SK-N-SH (cell line): Measurements from ENCODE around the gene ATP13A5. TPM values are rescaled to one million over a fixed set of nuclear protein-coding genes. Genes with fewer than 3 reads are reported as not detected.

Experiments used
- CTCF ChIA-PET: fragments of 300-600, 350-600 bp; formaldehyde crosslinking; extraction: SDS; loops from one replicate; lab custom pipeline; 2021; lab: Yijun Ruan, JAX
- POLR2A ChIA-PET: fragments of 350-600 bp; sonication (Branson Sonifier 250); formaldehyde crosslinking; extraction: SDS; loops from one replicate; lab custom pipeline; 2020; ENCODE audit warnings: antibody characterized with exemption, inconsistent platforms; lab: Yijun Ruan, JAX
- DNase-seq: peaks from one replicate; pipeline ENCODE4 v3.0.0; 2012
- H2AFZ ChIP-seq: fragments of 200-600 bp; sonication (generic); 2 replicates; pipeline ENCODE4 v1.8.1; 2016; ENCODE audit warnings: antibody characterized with exemption, mild to moderate bottlenecking, low read depth
- H3F3A ChIP-seq: fragments of 200-600 bp; sonication (generic); replicated peaks from 2 replicates; pipeline ENCODE3; 2016; ENCODE audit warnings: antibody characterized with exemption, mild to moderate bottlenecking; ENCODE audit not compliant: insufficient read depth
- H3K27ac ChIP-seq, 2 experiments: fragments of 200-500 bp in 1 of 2; fragments of 200-600 bp in 1 of 2; sonication (Bioruptor generic) in 1 of 2; sonication (generic), shearing (Covaris generic) in 1 of 2; 2 replicates each; pipeline versions ENCODE4 v1.5.1 to v1.6.1; 2014 to 2016; ENCODE audit warnings: low read depth in 2 of 2, inconsistent platforms in 1 of 2, low read length in 1 of 2, mild to moderate bottlenecking in 1 of 2, mixed read lengths in 1 of 2
- H3K27me3 ChIP-seq: fragments of 200-600 bp; sonication (generic), shearing (Covaris generic); 2 replicates; pipeline ENCODE4 v1.6.1; 2016; ENCODE audit warnings: mixed run types; ENCODE audit not compliant: insufficient read depth
- H3K36me3 ChIP-seq, 2 experiments: fragments of 200-500 bp in 1 of 2; fragments of 200-600 bp in 1 of 2; sonication (Bioruptor generic) in 1 of 2; sonication (generic) in 1 of 2; replicated peaks in 1 of 2; 2 replicates each; pipeline versions ENCODE3 to v1.5.1; 2014 to 2016; ENCODE audit warnings: low read length in 1 of 2, mild to moderate bottlenecking in 1 of 2; ENCODE audit not compliant: insufficient read depth in 2 of 2, control insufficient read depth in 1 of 2
- H3K4me1 ChIP-seq, 2 experiments: fragments of 200-500 bp in 1 of 2; fragments of 200-600 bp in 1 of 2; sonication (Bioruptor generic) in 1 of 2; sonication (generic), shearing (Covaris generic) in 1 of 2; 2 replicates each; pipeline versions ENCODE4 v1.5.1 to v1.6.1; 2014 to 2016; ENCODE audit warnings: low read depth in 1 of 2, low read length in 1 of 2, mixed run types in 1 of 2; ENCODE audit not compliant: insufficient read depth in 2 of 2, control insufficient read depth in 1 of 2
- H3K4me2 ChIP-seq: fragments of 200-600 bp; sonication (generic), shearing (Covaris generic); 2 replicates; pipeline ENCODE4 v1.6.1; 2017; ENCODE audit warnings: mixed run types
- H3K4me3 ChIP-seq, 2 experiments: fragments of 200-500 bp in 1 of 2; fragments of 200-600 bp in 1 of 2; sonication (Bioruptor generic) in 1 of 2; sonication (generic), shearing (Covaris generic) in 1 of 2; 2 replicates each; pipeline versions ENCODE4 v1.5.1 to v1.8.1; 2014 to 2016; ENCODE audit warnings: low read depth in 2 of 2, inconsistent platforms in 1 of 2, low read length in 1 of 2, mild to moderate bottlenecking in 1 of 2, mixed read lengths in 1 of 2, moderate library complexity in 1 of 2
- H3K79me2 ChIP-seq: fragments of 200-600 bp; sonication (generic); 2 replicates; pipeline ENCODE4 v1.8.1; 2017; ENCODE audit warnings: mild to moderate bottlenecking; ENCODE audit not compliant: insufficient read depth
- H3K9ac ChIP-seq: fragments of 200-600 bp; sonication (generic); 2 replicates; pipeline ENCODE4 v1.6.1; 2017; ENCODE audit warnings: mixed run types
- H3K9me2 ChIP-seq: fragments of 200-600 bp; sonication (generic); 2 replicates; pipeline ENCODE4 v1.6.1; 2017; ENCODE audit warnings: mixed run types
- H3K9me3 ChIP-seq: fragments of 200-600 bp; sonication (generic); 2 replicates; pipeline ENCODE4 v1.6.1; 2017; ENCODE audit warnings: mixed run types, mild to moderate bottlenecking, moderate library complexity
- H4K20me1 ChIP-seq: fragments of 200-600 bp; sonication (generic); 2 replicates; pipeline ENCODE4 v1.6.1; 2017; ENCODE audit warnings: mild to moderate bottlenecking, mixed run types; ENCODE audit not compliant: insufficient read depth
- EP300 ChIP-seq, 2 experiments: IDR thresholded peaks; 2 replicates each; pipeline versions ENCODE4 v1.4.0 to v1.6.1; 2012; ENCODE audit warnings: borderline replicate concordance in 1 of 2, low read depth in 1 of 2, low read length in 1 of 2
- EZH2phosphoT487 ChIP-seq: fragments of 200-600 bp; sonication (generic); IDR thresholded peaks from 2 replicates; pipeline ENCODE4 v1.6.1; 2017; ENCODE audit warnings: low read depth, mixed run types, mild to moderate bottlenecking, antibody characterized with exemption, moderate library complexity, borderline replicate concordance
- FOSL2 ChIP-seq: IDR thresholded peaks from 2 replicates; pipeline ENCODE4 v1.4.0; 2012; ENCODE audit warnings: low read depth, mild to moderate bottlenecking, moderate library complexity, borderline replicate concordance
- FOXM1 ChIP-seq: IDR thresholded peaks from 2 replicates; pipeline ENCODE4 v1.4.0; 2012; ENCODE audit warnings: low read depth, mild to moderate bottlenecking
- GABPA ChIP-seq: IDR thresholded peaks from 2 replicates; pipeline ENCODE4 v1.4.0; 2012; ENCODE audit warnings: low read depth, mild to moderate bottlenecking
- IRF3 ChIP-seq: fragments of 150-350 bp; IDR thresholded peaks from 2 replicates; pipeline ENCODE4 v1.6.1; 2016; ENCODE audit warnings: mild to moderate bottlenecking, low read depth, low read length
- JUND ChIP-seq: IDR thresholded peaks from 2 replicates; pipeline ENCODE4 v1.4.0; 2012
- NFIC ChIP-seq: IDR thresholded peaks from 2 replicates; pipeline ENCODE4 v1.4.0; 2012; ENCODE audit warnings: borderline replicate concordance
- NRF1 ChIP-seq: IDR thresholded peaks from 2 replicates; pipeline ENCODE4 v1.6.1; 2012; ENCODE audit warnings: low read depth, mild to moderate bottlenecking, low read length
- POLR2AphosphoS5 ChIP-seq: IDR thresholded peaks from 2 replicates; pipeline ENCODE4 v1.6.1; 2012; ENCODE audit warnings: low read depth, low read length
- SMC3 ChIP-seq: IDR thresholded peaks from 2 replicates; pipeline ENCODE4 v1.6.1; 2012; ENCODE audit warnings: low read depth, low read length, improper control_type of control experiment
- TAF1 ChIP-seq: IDR thresholded peaks from 2 replicates; pipeline ENCODE4 v1.6.1; 2012; ENCODE audit warnings: low read depth, mild to moderate bottlenecking, low read length, moderate library complexity, borderline replicate concordance
- USF1 ChIP-seq: IDR thresholded peaks from 2 replicates; pipeline ENCODE4 v1.4.0; 2012; ENCODE audit warnings: low read depth, borderline replicate concordance
- WGBS: methylation state at CpG from one replicate; pipeline ENCODE4 v1.1.6; 2017; ENCODE audit warnings: low lambda C conversion rate; 5-methylcytosine and 5-hydroxymethylcytosine counted together
- polyA plus RNA-seq, 3 experiments: library from polyadenylated mRNA; depleted of rRNA; stranded (reverse); fragments of >200 nt; gene quantifications; 2 replicates each; pipeline ENCODE4 v1.2.3, GENCODE V29; 2012
- TF ChIP-seq, protein P1 (sequence below): fragments of 150-350 bp; IDR thresholded peaks from 2 replicates; pipeline ENCODE4 v1.6.1; 2017; ENCODE audit warnings: antibody characterized with exemption, low read length, low read depth, borderline replicate concordance
- TF ChIP-seq, protein P2 (sequence below): IDR thresholded peaks from 2 replicates; pipeline ENCODE4 v1.4.0; 2012; ENCODE audit warnings: low read depth, borderline replicate concordance

The ATP13A5 gene
- polyA plus RNA-seq, 1 of the 3 experiments (the other 2 are of a cell fraction): not detected

DNA sequence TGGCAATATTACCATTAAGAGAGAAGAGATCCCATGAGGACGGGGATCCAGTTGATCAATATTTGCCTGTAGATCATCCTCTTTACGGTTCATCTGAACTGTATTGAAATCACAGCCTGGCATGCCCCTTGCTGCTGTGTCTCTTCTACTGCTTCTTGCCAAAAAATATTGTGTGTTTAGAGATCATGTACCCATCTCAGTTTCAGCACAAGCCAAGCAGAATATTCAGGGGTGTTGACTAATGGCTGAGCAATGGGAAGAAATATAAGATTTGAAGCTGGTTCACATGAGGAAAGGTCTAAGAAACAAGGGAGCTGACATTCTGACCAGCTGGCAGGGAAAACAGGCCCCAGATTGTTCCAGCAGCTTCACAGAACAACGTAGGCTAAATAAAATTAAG lies 21.3 kb downstream of the ATP13A5 start:
- H3K36me3 ChIP-seq: no peaks in the 10 kb centered on the region
- no peaks in the 10 kb centered on the region for H3K79me2 ChIP-seq
- H4K20me1 ChIP-seq: no peaks in the 10 kb centered on the region
- H2AFZ ChIP-seq: no peak overlapping the region
- H3K27me3 ChIP-seq: peaks cover 7% of the 10 kb centered on the region
- no peak overlapping the region for H3K27ac ChIP-seq
- H3K9me3 ChIP-seq: no peaks in the 10 kb centered on the region
- TF ChIP-seq, protein P1, sequence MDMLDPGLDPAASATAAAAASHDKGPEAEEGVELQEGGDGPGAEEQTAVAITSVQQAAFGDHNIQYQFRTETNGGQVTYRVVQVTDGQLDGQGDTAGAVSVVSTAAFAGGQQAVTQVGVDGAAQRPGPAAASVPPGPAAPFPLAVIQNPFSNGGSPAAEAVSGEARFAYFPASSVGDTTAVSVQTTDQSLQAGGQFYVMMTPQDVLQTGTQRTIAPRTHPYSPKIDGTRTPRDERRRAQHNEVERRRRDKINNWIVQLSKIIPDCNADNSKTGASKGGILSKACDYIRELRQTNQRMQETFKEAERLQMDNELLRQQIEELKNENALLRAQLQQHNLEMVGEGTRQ: no peak
- TF ChIP-seq, protein P2, sequence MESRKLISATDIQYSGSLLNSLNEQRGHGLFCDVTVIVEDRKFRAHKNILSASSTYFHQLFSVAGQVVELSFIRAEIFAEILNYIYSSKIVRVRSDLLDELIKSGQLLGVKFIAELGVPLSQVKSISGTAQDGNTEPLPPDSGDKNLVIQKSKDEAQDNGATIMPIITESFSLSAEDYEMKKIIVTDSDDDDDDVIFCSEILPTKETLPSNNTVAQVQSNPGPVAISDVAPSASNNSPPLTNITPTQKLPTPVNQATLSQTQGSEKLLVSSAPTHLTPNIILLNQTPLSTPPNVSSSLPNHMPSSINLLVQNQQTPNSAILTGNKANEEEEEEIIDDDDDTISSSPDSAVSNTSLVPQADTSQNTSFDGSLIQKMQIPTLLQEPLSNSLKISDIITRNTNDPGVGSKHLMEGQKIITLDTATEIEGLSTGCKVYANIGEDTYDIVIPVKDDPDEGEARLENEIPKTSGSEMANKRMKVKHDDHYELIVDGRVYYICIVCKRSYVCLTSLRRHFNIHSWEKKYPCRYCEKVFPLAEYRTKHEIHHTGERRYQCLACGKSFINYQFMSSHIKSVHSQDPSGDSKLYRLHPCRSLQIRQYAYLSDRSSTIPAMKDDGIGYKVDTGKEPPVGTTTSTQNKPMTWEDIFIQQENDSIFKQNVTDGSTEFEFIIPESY: no peak
- TF ChIP-seq SMC3 (no peak), FOXM1 (no peak), TAF1 (no peak), POLR2AphosphoS5 (no peak), FOSL2 (no peak), GABPA (no peak), EZH2phosphoT487 (no peak), EP300 (IDR thresholded peaks at IDR 0.05; ENCODE audit: borderline replicate concordance in 1 of 2, low read depth in 1 of 2, low read length in 1 of 2) (no peak), JUND (no peak), USF1 (no peak), IRF3 (no peak), NRF1 (no peak), NFIC (no peak)
- no peaks in the 10 kb centered on the region for H3K4me1 ChIP-seq
- H3K9me2 ChIP-seq: no peaks in the 10 kb centered on the region
- no peak overlapping the region for H3K4me3 ChIP-seq
- H3K9ac ChIP-seq: no peak overlapping the region
- no peaks in the 10 kb centered on the region for H3F3A ChIP-seq
- CTCF ChIA-PET: no interaction called here
- DNase-seq: no peak
- POLR2A ChIA-PET: no interaction called here
- WGBS: 3% methylated on average over 3 of the region's 3 CpGs
- H3K4me2 ChIP-seq: no peak overlapping the region
